Loucy (cell line): ENCODE results near the gene SQOR.
A peak's percentile ranks its signal among the peaks of the same experiment; 100 is the strongest.

Source experiments
- H2AFZ ChIP-seq: fragments of 200-600 bp; sonication (generic); 2 replicates; pipeline ENCODE4 v1.6.0; 2016; ENCODE audit warnings: antibody characterized with exemption, mild to moderate bottlenecking, low read length, moderate library complexity
- H3F3A ChIP-seq: fragments of 200-600 bp; 2 replicates; pipeline ENCODE4 v1.6.0; 2016; ENCODE audit warnings: antibody characterized with exemption, low read depth, mild to moderate bottlenecking
- H3K27me3 ChIP-seq: fragments of 200-600 bp; sonication (generic); 2 replicates; pipeline ENCODE4 v1.6.1; 2014; ENCODE audit warnings: low read length, mild to moderate bottlenecking; ENCODE audit not compliant: insufficient read depth, poor library complexity, severe bottlenecking
- H3K36me3 ChIP-seq: fragments of 200-600 bp; sonication (generic); 2 replicates; pipeline ENCODE4 v1.6.1; 2016; ENCODE audit warnings: low read length; ENCODE audit not compliant: insufficient read depth
- H3K4me1 ChIP-seq: fragments of 200-600 bp; sonication (generic); 2 replicates; pipeline ENCODE4 v1.5.1; 2014; ENCODE audit warnings: low read length, mild to moderate bottlenecking; ENCODE audit not compliant: insufficient read depth, poor library complexity, severe bottlenecking
- H3K4me2 ChIP-seq: fragments of 200-600 bp; sonication (generic); 2 replicates; pipeline ENCODE4 v1.6.0; 2014; ENCODE audit warnings: antibody characterized with exemption, low read length, low read depth, mild to moderate bottlenecking; ENCODE audit not compliant: poor library complexity, severe bottlenecking
- H3K4me3 ChIP-seq: fragments of 200-600 bp; sonication (generic); 2 replicates; pipeline ENCODE4 v1.5.1; 2014; ENCODE audit warnings: low read length, mild to moderate bottlenecking, mixed read lengths; ENCODE audit not compliant: poor library complexity, severe bottlenecking
- H3K79me2 ChIP-seq: fragments of 200-600 bp; sonication (generic); 2 replicates; pipeline ENCODE4 v1.6.1; 2014; ENCODE audit warnings: low read length; ENCODE audit not compliant: insufficient read depth
- H3K9ac ChIP-seq: fragments of 200-600 bp; sonication (generic); 2 replicates; pipeline ENCODE4 v1.6.0; 2014; ENCODE audit warnings: mild to moderate bottlenecking, low read depth, low read length, moderate library complexity; ENCODE audit not compliant: poor library complexity, severe bottlenecking
- H3K9me2 ChIP-seq: fragments of 200-600 bp; sonication (generic); replicated peaks from 2 replicates; pipeline ENCODE4 v1.6.1; 2016; ENCODE audit warnings: low read depth, low read length, mixed read lengths
- H3K9me3 ChIP-seq: fragments of 200-600 bp; sonication (generic); 2 replicates; pipeline ENCODE4 v1.6.1; 2014; ENCODE audit warnings: mild to moderate bottlenecking, antibody characterized with exemption, low read length, low read depth; ENCODE audit not compliant: insufficient read depth
- H4K20me1 ChIP-seq: fragments of 200-600 bp; sonication (generic); 2 replicates; pipeline ENCODE4 v1.6.0; 2014; ENCODE audit warnings: antibody characterized with exemption, low read length, mild to moderate bottlenecking; ENCODE audit not compliant: insufficient read depth, poor library complexity, severe bottlenecking
- EZH2phosphoT487 ChIP-seq: fragments of 200-600 bp; IDR thresholded peaks from 2 replicates; pipeline ENCODE4 v1.6.1; 2018; ENCODE audit warnings: antibody characterized with exemption, mild to moderate bottlenecking, moderate library complexity, borderline replicate concordance
- TF ChIP-seq, protein P1 (sequence below): fragments of 200-600 bp; sonication (generic); conservative IDR thresholded peaks from 2 replicates; pipeline ENCODE4 v1.5.1; 2014; ENCODE audit warnings: mild to moderate bottlenecking, antibody characterized with exemption, low read length

Gene SQOR

DNA sequence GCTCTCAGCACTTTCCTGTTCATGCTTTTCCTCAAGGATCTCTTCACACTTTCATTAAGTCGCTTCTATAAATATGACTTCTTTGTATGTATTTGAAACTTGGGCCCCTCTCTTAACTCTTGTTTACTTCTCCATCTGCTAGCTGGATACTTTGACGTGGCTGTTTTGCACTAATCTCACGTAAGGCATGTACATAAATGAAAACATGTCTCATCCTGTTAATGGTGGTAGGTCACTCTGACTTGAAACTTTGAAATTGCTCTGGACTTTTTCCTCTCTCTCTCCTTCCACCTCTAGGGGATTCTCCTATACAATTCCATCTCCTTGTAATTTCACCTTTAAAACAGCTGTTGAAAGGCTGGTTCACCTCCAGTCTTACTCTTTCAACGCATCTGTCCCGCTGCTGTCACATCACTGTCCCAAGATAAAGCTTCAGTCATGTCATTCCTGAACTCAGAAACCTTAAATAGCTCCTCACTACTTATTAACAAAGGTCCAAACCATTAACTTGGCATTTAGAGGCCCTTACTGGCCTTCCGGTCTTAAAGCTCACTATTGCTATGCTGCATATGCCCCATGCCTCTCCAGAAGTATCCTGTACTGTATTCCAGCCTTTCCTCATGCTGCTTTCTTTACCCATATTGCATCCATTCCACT is 46.5 kb upstream of the SQOR start:
- no peaks in the 10 kb centered on the region for H3K9me3 ChIP-seq
- no peaks in the 10 kb centered on the region for H3K9me2 ChIP-seq
- H4K20me1 ChIP-seq = peaks cover 49% of the 10 kb centered on the region
- H3K4me1 ChIP-seq = peaks cover 48% of the 10 kb centered on the region
- TF ChIP-seq, protein P1, sequence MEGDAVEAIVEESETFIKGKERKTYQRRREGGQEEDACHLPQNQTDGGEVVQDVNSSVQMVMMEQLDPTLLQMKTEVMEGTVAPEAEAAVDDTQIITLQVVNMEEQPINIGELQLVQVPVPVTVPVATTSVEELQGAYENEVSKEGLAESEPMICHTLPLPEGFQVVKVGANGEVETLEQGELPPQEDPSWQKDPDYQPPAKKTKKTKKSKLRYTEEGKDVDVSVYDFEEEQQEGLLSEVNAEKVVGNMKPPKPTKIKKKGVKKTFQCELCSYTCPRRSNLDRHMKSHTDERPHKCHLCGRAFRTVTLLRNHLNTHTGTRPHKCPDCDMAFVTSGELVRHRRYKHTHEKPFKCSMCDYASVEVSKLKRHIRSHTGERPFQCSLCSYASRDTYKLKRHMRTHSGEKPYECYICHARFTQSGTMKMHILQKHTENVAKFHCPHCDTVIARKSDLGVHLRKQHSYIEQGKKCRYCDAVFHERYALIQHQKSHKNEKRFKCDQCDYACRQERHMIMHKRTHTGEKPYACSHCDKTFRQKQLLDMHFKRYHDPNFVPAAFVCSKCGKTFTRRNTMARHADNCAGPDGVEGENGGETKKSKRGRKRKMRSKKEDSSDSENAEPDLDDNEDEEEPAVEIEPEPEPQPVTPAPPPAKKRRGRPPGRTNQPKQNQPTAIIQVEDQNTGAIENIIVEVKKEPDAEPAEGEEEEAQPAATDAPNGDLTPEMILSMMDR = no peak
- no peak for TF ChIP-seq EZH2phosphoT487
- H3K4me3 ChIP-seq = peak overlapping the region; percentile 99
- no peak overlapping the region for H2AFZ ChIP-seq
- H3K4me2 ChIP-seq = peak overlapping the region; percentile 95
- H3K36me3 ChIP-seq = no peaks in the 10 kb centered on the region
- H3K79me2 ChIP-seq = peaks cover 78% of the 10 kb centered on the region
- H3K9ac ChIP-seq = peak overlapping the region; percentile 97
- no peaks in the 10 kb centered on the region for H3K27me3 ChIP-seq
- no peaks in the 10 kb centered on the region for H3F3A ChIP-seq

DNA sequence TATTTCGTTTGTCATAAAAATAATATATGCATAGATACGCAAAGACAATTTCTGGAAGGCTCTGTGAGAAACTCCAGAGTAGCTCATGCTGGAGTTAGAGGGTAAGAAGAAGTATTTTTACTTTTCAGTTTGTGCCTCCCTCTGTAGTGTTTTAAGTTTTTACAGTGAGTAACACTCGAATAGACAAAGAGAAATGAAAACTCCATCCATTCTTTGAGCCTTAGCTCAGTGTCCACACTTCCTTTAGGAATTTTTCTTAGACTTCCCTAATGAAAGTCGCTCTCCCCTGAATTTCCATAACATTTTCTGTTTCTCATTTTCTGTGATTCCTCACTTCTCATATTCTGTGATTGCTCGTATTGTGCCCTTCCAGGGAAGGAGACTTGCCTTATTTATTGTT is 45.6 kb upstream of the SQOR start:
- no peaks in the 10 kb centered on the region for H3K9me3 ChIP-seq
- peaks cover 84% of the 10 kb centered on the region for H3K79me2 ChIP-seq
- no peak for TF ChIP-seq EZH2phosphoT487
- TF ChIP-seq, protein P1 = no peak
- no peaks in the 10 kb centered on the region for H3K9me2 ChIP-seq
- peak overlapping the region; percentile 97 for H3K9ac ChIP-seq
- no peaks in the 10 kb centered on the region for H3K27me3 ChIP-seq
- no peaks in the 10 kb centered on the region for H3F3A ChIP-seq
- no peaks in the 10 kb centered on the region for H3K36me3 ChIP-seq
- peak overlapping the region; percentile 99 for H3K4me3 ChIP-seq
- peak overlapping the region; percentile 95 for H3K4me2 ChIP-seq
- H3K4me1 ChIP-seq = peaks cover 48% of the 10 kb centered on the region
- H2AFZ ChIP-seq = no peak overlapping the region
- peaks cover 56% of the 10 kb centered on the region for H4K20me1 ChIP-seq

DNA sequence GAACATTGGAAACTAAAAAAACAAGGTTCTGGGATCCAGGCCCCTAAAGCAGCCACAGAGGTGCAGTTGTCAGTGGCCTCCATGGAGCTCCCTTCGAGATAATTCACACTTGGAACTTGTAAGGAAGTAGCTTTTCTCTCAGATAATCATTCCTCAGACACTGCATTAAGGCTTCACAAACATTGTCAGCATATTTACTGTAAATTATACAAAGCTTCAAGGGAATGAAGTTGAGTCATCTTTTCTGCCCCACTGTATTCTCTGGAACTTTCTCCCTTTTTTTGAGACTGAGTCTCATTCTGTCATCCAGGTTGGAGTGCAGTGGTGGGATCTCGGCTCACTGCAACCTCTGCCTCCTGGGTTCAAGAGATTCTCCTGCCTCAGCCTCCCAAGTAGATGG is 40.5 kb upstream of the SQOR start:
- H3K4me2 ChIP-seq = no peak overlapping the region
- peaks cover 80% of the 10 kb centered on the region for H3K79me2 ChIP-seq
- H3K4me1 ChIP-seq = peaks cover 23% of the 10 kb centered on the region
- H3F3A ChIP-seq = no peaks in the 10 kb centered on the region
- no peaks in the 10 kb centered on the region; the same call in 1 of the 2 replicates for H3K9me3 ChIP-seq
- H3K4me3 ChIP-seq = no peak overlapping the region
- no peak for TF ChIP-seq EZH2phosphoT487
- TF ChIP-seq, protein P1 = no peak
- peaks cover 44% of the 10 kb centered on the region for H4K20me1 ChIP-seq
- no peak overlapping the region for H2AFZ ChIP-seq
- H3K9me2 ChIP-seq = no peaks in the 10 kb centered on the region
- peaks cover 24% of the 10 kb centered on the region; the same call in 1 of the 2 replicates for H3K36me3 ChIP-seq
- no peaks in the 10 kb centered on the region for H3K27me3 ChIP-seq
- H3K9ac ChIP-seq = no peak overlapping the region
